ENCODE data around the gene C13orf42. TPM values are rescaled to one million over a fixed set of nuclear protein-coding genes. Genes with fewer than 3 reads are reported as not detected.

The C13orf42 gene
- total RNA-seq: not detected

GRCh38 chr13:51111174-51111573, at the start of gene C13orf42:
C13orf42 (minus strand) TSS chr13:51111274; CDS start chr13:51111209, 65 bp downstream.

Other genes starting within 250 kb of the C13orf42 start
- 10 to 100 TPM; 37.2 to 47.0 TPM for gene RNASEH2B, start 201.5 kb downstream of the C13orf42 start, total RNA-seq
- 10 to 100 TPM in 1 of 2 donors, 1 to 10 TPM in 1; 9.3 to 37.9 TPM for gene FAM124A, start 111.1 kb upstream of the C13orf42 start, total RNA-seq
- under 1 TPM in 1 of 2 donors, not detected in 1; 0.34 TPM for gene SERPINE3, start 228.4 kb upstream of the C13orf42 start, total RNA-seq